ENCODE data around the gene C2orf78.

DNA sequence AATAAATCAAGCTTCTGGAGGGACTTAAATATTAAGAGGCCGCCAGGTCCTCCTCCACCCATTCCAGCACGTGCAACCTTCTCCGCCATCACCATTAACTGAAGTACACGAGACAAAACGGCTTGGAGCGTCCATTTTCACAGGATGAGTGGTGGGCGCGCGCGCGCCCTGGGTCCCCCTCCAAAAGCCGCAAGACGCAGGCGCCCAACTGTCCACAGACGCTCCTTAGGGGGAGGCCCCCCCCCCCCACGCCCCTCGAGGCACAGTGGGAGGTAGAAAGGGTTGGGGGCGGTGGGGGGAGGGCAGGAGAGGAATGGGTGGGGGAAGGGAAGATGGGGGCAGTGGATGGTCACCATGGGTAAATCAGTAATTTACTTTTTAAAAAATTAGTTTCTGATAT lies 34.3 kb downstream of the C2orf78 start:
- TF ChIP-seq, protein P1, sequence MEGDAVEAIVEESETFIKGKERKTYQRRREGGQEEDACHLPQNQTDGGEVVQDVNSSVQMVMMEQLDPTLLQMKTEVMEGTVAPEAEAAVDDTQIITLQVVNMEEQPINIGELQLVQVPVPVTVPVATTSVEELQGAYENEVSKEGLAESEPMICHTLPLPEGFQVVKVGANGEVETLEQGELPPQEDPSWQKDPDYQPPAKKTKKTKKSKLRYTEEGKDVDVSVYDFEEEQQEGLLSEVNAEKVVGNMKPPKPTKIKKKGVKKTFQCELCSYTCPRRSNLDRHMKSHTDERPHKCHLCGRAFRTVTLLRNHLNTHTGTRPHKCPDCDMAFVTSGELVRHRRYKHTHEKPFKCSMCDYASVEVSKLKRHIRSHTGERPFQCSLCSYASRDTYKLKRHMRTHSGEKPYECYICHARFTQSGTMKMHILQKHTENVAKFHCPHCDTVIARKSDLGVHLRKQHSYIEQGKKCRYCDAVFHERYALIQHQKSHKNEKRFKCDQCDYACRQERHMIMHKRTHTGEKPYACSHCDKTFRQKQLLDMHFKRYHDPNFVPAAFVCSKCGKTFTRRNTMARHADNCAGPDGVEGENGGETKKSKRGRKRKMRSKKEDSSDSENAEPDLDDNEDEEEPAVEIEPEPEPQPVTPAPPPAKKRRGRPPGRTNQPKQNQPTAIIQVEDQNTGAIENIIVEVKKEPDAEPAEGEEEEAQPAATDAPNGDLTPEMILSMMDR (IDR thresholded peaks at IDR 0.05; ENCODE audit: low read depth, low read length, missing input control), result no peak
- no peak for TF ChIP-seq YY1 (IDR thresholded peaks at IDR 0.05)
- TF ChIP-seq, protein P2, sequence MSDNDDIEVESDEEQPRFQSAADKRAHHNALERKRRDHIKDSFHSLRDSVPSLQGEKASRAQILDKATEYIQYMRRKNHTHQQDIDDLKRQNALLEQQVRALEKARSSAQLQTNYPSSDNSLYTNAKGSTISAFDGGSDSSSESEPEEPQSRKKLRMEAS (IDR thresholded peaks at IDR 0.05), result no peak
- TF ChIP-seq GABPA (IDR thresholded peaks at IDR 0.05 in 1 of 2, conservative IDR thresholded peaks at IDR 0.05 in 1 of 2), result no peak
- TF ChIP-seq SP1 (IDR thresholded peaks at IDR 0.05), result no peak
- no peak for TF ChIP-seq JUND (IDR thresholded peaks at IDR 0.05)
- TF ChIP-seq TAF1 (conservative IDR thresholded peaks at IDR 0.05), result no peak
- TF ChIP-seq, protein P3, sequence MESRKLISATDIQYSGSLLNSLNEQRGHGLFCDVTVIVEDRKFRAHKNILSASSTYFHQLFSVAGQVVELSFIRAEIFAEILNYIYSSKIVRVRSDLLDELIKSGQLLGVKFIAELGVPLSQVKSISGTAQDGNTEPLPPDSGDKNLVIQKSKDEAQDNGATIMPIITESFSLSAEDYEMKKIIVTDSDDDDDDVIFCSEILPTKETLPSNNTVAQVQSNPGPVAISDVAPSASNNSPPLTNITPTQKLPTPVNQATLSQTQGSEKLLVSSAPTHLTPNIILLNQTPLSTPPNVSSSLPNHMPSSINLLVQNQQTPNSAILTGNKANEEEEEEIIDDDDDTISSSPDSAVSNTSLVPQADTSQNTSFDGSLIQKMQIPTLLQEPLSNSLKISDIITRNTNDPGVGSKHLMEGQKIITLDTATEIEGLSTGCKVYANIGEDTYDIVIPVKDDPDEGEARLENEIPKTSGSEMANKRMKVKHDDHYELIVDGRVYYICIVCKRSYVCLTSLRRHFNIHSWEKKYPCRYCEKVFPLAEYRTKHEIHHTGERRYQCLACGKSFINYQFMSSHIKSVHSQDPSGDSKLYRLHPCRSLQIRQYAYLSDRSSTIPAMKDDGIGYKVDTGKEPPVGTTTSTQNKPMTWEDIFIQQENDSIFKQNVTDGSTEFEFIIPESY (IDR thresholded peaks at IDR 0.05), result no peak
